ENCODE measurements around the gene KCND3.
"Not testable (repeated sequence)": the region's sequence is repeated elsewhere in the genome, so short reads cannot be mapped to it uniquely, and the experiment has no call there.

DNA sequence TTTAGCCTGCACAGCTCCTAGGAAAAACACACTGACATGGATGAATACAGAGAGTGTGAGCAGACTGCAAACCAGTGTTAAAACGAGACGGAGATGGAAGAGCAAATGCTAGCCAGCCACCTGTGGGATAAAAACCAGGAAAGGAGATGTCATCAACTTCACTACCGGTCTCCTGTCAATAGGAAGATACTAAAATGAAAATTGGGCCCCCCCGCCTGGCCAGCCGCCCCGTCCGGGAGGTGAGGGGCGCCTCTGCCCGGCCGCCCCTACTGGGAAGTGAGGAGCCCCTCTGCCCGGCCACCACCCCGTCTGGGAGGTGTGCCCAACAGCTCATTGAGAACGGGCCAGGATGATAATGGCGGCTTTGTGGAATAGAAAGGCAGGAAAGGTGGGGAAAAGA lies 189.7 kb downstream of the KCND3 start:
- not testable (repeated sequence) for TF ChIP-seq EZH2 (IDR thresholded peaks at IDR 0.05; ENCODE audit: borderline replicate concordance, insufficient read depth, low read length, poor library complexity, severe bottlenecking); CTCF (IDR thresholded peaks at IDR 0.05; ENCODE audit: poor library complexity, severe bottlenecking); POLR2AphosphoS5 (IDR thresholded peaks at IDR 0.05); EP300 (conservative IDR thresholded peaks at IDR 0.05; ENCODE audit: poor library complexity, severe bottlenecking); MXI1 (conservative IDR thresholded peaks at IDR 0.05; ENCODE audit: poor library complexity, severe bottlenecking); RAD21 (conservative IDR thresholded peaks at IDR 0.05); SMC3 (conservative IDR thresholded peaks at IDR 0.05; ENCODE audit: poor library complexity); TAF1 (IDR thresholded peaks at IDR 0.05; ENCODE audit: low read depth)
- TF ChIP-seq, protein P1, sequence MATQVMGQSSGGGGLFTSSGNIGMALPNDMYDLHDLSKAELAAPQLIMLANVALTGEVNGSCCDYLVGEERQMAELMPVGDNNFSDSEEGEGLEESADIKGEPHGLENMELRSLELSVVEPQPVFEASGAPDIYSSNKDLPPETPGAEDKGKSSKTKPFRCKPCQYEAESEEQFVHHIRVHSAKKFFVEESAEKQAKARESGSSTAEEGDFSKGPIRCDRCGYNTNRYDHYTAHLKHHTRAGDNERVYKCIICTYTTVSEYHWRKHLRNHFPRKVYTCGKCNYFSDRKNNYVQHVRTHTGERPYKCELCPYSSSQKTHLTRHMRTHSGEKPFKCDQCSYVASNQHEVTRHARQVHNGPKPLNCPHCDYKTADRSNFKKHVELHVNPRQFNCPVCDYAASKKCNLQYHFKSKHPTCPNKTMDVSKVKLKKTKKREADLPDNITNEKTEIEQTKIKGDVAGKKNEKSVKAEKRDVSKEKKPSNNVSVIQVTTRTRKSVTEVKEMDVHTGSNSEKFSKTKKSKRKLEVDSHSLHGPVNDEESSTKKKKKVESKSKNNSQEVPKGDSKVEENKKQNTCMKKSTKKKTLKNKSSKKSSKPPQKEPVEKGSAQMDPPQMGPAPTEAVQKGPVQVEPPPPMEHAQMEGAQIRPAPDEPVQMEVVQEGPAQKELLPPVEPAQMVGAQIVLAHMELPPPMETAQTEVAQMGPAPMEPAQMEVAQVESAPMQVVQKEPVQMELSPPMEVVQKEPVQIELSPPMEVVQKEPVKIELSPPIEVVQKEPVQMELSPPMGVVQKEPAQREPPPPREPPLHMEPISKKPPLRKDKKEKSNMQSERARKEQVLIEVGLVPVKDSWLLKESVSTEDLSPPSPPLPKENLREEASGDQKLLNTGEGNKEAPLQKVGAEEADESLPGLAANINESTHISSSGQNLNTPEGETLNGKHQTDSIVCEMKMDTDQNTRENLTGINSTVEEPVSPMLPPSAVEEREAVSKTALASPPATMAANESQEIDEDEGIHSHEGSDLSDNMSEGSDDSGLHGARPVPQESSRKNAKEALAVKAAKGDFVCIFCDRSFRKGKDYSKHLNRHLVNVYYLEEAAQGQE (IDR thresholded peaks at IDR 0.05; ENCODE audit: borderline replicate concordance), result not testable (repeated sequence)
